ENCODE measurements around the gene COP1. TPM values are rescaled to one million over a fixed set of nuclear protein-coding genes. Genes with fewer than 3 reads are reported as not detected.

COP1 gene
- total RNA-seq, 1 donor from 2014 or later = 37.0 TPM

- H3K27ac Mint-ChIP-seq (ENCODE audit: unreplicated experiment) = no peak overlapping the region
- no peak for DNase-seq (ENCODE audit: low spot score)
Observed at GRCh38 chr1:176227579-176227978, 20.5 kb upstream of the COP1 start.

GRCh38 chr1:176225911-176226310 is 18.8 kb upstream of the COP1 start:
- Mint-ChIP-seq H3K4me1 (ENCODE audit: low read depth) (no peaks in the 10 kb centered on the region), H3K36me3 (ENCODE audit: low read depth) (no peaks in the 10 kb centered on the region), H3K4me3 (ENCODE audit: unreplicated experiment) (no peak overlapping the region), H3K9me3 (ENCODE audit: low read depth) (no peaks in the 10 kb centered on the region), H3K27ac (ENCODE audit: unreplicated experiment) (no peak overlapping the region), H3K27me3 (ENCODE audit: low read depth) (peaks cover 11% of the 10 kb centered on the region)
- no peak for DNase-seq (ENCODE audit: low spot score)
- no peak for TF ChIP-seq CTCF (IDR thresholded peaks at IDR 0.05)

More at GRCh38 chr1:176227579-176227978, 20.5 kb upstream of the COP1 start:
- no peaks in the 10 kb centered on the region for H3K36me3 Mint-ChIP-seq (ENCODE audit: low read depth)
- no peaks in the 10 kb centered on the region for H3K4me1 Mint-ChIP-seq (ENCODE audit: low read depth)
- no peak for TF ChIP-seq CTCF (IDR thresholded peaks at IDR 0.05)
- no peak overlapping the region for H3K4me3 Mint-ChIP-seq (ENCODE audit: unreplicated experiment)
- peaks cover 8% of the 10 kb centered on the region for H3K27me3 Mint-ChIP-seq (ENCODE audit: low read depth)
- peaks cover 3% of the 10 kb centered on the region for H3K9me3 Mint-ChIP-seq (ENCODE audit: low read depth)

DNA sequence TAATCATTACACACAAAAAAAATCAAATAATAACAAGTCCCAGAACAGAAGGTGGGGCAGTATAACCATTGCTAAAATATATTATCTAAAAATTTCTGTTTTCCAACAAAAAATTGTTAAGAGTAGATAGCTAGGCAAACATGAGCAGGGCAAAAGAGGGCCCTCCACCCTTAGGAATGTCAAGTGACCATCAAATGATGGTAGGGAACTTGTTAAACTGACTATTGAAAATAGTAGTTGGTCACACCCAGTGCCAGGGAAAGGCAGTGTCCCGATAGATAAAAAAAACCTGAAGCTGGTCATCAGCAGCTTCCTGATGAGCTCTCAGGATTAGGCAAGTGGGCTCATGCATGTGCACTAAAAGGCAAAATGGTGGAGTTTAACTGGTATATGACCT is 18.4 kb upstream of the COP1 start:
- Mint-ChIP-seq H3K9me3 (ENCODE audit: low read depth) (no peaks in the 10 kb centered on the region), H3K36me3 (ENCODE audit: low read depth) (no peaks in the 10 kb centered on the region), H3K4me1 (ENCODE audit: low read depth) (no peaks in the 10 kb centered on the region), H3K27me3 (ENCODE audit: low read depth) (peaks cover 11% of the 10 kb centered on the region), H3K27ac (ENCODE audit: unreplicated experiment) (no peak overlapping the region), H3K4me3 (ENCODE audit: unreplicated experiment) (no peak overlapping the region)
- TF ChIP-seq CTCF (IDR thresholded peaks at IDR 0.05) = no peak
- DNase-seq (ENCODE audit: low spot score) = no peak

GRCh38 chr1:176222196-176222595 is 15.1 kb upstream of the COP1 start:
- no peaks in the 10 kb centered on the region for H3K4me1 Mint-ChIP-seq (ENCODE audit: low read depth)
- H3K9me3 Mint-ChIP-seq (ENCODE audit: low read depth) = no peaks in the 10 kb centered on the region
- DNase-seq (ENCODE audit: low spot score) = no peak
- no peak overlapping the region for H3K4me3 Mint-ChIP-seq (ENCODE audit: unreplicated experiment)
- peaks cover 8% of the 10 kb centered on the region for H3K27me3 Mint-ChIP-seq (ENCODE audit: low read depth)
- TF ChIP-seq CTCF (IDR thresholded peaks at IDR 0.05) = no peak
- no peaks in the 10 kb centered on the region for H3K36me3 Mint-ChIP-seq (ENCODE audit: low read depth)
- H3K27ac Mint-ChIP-seq (ENCODE audit: unreplicated experiment) = no peak overlapping the region

DNA sequence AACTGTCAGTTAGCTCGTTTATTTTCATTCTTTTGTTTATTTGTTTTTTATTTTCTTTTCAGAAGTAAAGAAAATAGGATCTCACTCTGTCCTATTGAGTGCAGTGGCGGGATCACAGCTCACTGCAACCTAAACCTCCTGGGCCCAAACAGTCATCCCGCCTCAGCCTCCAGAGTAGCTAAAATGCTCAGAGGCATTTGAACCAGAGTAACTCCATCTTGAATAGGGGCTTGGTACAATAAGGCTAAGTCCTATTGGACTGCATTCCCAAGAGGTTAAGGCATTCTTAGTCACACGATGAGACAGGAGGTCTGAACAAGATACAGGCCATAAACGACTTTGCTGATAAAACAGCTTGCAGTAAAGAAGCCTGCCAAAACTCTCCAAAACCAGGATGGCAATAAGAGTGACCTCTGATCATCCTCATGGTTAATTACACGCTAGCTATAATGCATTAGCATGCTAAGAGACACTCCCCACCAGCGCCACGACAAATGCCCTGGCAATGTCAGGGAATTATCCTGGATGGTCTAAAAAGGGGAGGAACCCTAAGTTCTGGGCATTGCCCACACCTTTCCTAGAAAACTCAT is 13.1 kb upstream of the COP1 start:
- TF ChIP-seq CTCF (IDR thresholded peaks at IDR 0.05) = no peak
- Mint-ChIP-seq H3K4me1 (ENCODE audit: low read depth) (no peaks in the 10 kb centered on the region), H3K4me3 (ENCODE audit: unreplicated experiment) (no peak overlapping the region), H3K36me3 (ENCODE audit: low read depth) (no peaks in the 10 kb centered on the region), H3K27me3 (ENCODE audit: low read depth) (peaks cover 12% of the 10 kb centered on the region), H3K9me3 (ENCODE audit: low read depth) (no peaks in the 10 kb centered on the region), H3K27ac (ENCODE audit: unreplicated experiment) (no peak overlapping the region)
- no peak for DNase-seq (ENCODE audit: low spot score)
